B cell (primary cell): ENCODE measurements around the gene DRD2.

Experiments used
- CTCF ChIP-seq: fragments of 200-600 bp; IDR thresholded peaks from one replicate; pipeline ENCODE4 v1.8.0; 2022; ENCODE audit warnings: antibody characterized with exemption, mild to moderate bottlenecking
- EZH2 ChIP-seq: IDR thresholded peaks from 2 replicates; pipeline ENCODE4 v1.6.1; 2012; ENCODE audit warnings: borderline replicate concordance, low read depth, mild to moderate bottlenecking, moderate library complexity, low read length; ENCODE audit not compliant: insufficient read depth, poor library complexity, severe bottlenecking

- TF ChIP-seq CTCF (no peak), EZH2 (no peak)
Measured at GRCh38 chr11:113462830-113463229, 12.4 kb downstream of the DRD2 start.
